ENCODE measurements around the gene RNF212B.

Gene RNF212B

GRCh38 chr14:23294734-23295561 is 57.2 kb downstream of the RNF212B start:
- H3K4me3 ChIP-seq (ENCODE audit: low read depth, low read length): no peak overlapping the region

DNA sequence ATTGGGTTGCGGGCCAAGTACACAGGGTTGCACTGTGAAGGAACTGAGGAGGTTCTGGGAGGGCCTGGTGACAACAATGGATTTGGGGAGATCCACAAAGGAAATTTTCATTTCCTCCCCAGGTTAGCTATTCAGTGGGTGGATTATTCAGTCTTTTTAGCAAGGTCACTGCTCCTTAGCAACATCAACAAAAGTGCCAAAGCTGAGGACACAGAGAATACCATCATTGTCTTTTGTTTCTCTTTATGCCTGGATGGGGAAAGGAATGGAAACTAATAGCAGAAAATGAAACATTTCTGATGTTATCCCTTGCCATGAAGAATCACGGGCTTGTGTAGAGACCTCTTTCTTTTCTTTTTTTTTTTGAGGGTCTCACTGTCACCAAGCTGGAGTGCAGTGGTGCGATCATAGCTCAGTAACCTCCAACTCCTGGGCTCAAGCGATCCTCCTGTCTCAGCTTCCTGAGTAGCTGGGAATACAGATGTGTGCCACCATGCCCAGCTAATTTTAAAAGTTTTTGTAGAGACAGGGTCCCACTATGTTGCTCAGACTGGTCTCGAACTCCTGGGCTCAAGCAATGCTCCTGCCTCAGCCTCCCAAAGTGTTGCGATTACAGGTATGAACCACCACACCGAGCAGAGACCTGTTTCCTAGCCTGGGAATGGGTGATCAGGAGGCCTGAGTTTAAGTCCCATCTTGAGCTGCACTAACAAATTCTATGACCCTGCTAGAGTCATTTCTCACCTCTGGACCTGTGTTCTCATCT is 58.5 kb downstream of the RNF212B start:
- no peak overlapping the region for H3K4me3 ChIP-seq (ENCODE audit: low read depth, low read length)

GRCh38 chr14:23297096-23297495 is 59.4 kb downstream of the RNF212B start:
- H3K4me3 ChIP-seq (ENCODE audit: low read depth, low read length): no peak overlapping the region

DNA sequence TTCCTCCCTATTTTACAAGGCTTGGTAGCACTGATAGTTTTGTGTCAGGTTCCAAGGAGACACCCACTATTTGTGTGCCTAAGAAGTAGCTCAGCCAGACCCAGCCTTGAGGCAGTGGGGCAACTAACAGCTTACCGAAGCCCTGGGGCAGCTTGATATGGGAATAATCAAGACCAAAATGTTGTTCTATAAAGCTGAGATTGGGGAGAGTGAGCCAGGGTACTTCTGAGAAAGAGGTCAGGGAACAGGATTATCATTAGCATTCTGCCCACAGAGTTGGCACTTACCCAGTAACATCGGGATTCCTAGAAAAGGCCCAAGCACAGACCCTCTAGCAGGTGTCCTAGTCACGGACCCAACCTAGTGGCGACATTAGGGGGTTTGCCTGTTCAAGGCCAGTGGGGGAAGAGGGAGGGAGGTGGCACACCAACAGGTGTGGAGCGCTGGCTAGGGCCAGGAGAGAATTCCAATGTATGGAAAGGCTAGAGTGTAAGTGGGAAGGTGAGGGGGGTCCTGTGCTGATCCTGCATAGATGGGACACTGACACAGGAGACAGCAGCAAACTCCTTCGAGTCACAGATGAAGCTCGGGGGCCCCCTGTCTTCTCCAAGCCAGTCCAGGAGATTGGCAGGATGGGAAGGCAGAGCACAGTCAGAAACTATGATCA is 60.0 kb downstream of the RNF212B start:
- no peak overlapping the region for H3K4me3 ChIP-seq (ENCODE audit: low read depth, low read length)

GRCh38 chr14:23299211-23299957 is 61.6 kb downstream of the RNF212B start:
- no peak overlapping the region for H3K4me3 ChIP-seq (ENCODE audit: low read depth, low read length)

DNA sequence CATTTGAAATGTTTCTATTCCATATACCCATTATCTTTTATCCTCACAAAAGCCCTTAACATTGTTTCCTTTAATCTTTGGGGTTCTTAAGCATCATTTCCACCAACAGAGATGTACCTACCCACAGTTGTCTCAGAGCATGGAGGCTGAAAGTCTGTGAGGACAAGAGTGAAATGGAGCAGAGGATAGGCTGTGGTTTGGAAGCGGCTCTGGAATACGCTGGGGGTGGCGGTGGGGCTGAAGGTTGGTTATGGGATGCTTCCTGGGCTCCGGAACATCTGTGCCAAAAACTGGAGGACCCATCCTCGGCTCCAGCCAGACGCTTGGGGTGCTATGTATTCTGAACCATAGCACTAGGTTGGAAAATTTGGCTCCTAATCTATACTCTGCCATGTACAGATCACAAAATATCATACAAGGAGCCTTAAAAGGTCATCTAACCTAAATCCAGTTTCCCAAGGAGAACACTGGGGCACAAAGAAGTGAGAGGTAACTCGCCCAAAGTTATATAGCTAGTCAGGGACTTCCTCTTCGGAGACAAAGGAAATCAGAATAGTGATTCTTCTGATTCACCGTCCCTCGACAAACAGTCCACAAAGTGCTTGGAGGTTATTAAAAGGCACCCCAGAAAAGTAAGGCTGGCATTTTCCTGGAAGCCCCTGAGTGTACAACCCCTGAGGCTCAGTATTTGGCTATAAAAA is 62.4 kb downstream of the RNF212B start:
- H3K4me3 ChIP-seq (ENCODE audit: low read depth, low read length): peak overlapping the region; percentile 55

DNA sequence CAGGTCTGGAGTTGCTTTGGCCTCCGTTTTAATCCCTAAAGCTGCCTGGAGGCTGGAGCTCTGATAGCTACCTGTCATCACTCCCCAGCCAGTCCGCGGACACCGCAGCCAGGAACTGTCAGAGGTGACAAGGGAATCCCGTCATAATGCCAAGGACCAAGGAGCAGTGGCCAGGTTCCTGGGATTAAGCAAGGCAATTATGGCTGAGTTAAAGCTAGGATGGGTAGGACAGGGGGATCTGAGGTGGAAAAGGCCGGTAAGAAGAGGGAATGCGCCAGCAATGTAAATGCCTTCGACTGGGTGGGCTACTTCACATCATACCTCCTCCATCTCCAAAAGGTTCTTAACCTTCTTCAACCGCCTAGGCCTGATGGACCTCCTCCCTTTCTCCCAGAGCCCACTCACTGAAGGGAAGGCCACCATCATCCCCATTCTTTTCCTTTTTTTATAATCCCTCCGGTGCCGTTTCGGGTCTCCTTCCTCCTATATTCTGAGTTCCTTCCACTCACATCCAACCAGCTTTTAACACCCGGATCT is 63.0 kb downstream of the RNF212B start:
- H3K4me3 ChIP-seq (ENCODE audit: low read depth, low read length): peak overlapping the region; percentile 55

- H3K4me3 ChIP-seq (ENCODE audit: low read depth, low read length): peak overlapping the region; percentile 74
Observed at GRCh38 chr14:23301288-23301968, 63.7 kb downstream of the RNF212B start.

- peak overlapping the region; percentile 60 for H3K4me3 ChIP-seq (ENCODE audit: low read depth, low read length)
Observed at GRCh38 chr14:23301969-23302289, 64.2 kb downstream of the RNF212B start.

DNA sequence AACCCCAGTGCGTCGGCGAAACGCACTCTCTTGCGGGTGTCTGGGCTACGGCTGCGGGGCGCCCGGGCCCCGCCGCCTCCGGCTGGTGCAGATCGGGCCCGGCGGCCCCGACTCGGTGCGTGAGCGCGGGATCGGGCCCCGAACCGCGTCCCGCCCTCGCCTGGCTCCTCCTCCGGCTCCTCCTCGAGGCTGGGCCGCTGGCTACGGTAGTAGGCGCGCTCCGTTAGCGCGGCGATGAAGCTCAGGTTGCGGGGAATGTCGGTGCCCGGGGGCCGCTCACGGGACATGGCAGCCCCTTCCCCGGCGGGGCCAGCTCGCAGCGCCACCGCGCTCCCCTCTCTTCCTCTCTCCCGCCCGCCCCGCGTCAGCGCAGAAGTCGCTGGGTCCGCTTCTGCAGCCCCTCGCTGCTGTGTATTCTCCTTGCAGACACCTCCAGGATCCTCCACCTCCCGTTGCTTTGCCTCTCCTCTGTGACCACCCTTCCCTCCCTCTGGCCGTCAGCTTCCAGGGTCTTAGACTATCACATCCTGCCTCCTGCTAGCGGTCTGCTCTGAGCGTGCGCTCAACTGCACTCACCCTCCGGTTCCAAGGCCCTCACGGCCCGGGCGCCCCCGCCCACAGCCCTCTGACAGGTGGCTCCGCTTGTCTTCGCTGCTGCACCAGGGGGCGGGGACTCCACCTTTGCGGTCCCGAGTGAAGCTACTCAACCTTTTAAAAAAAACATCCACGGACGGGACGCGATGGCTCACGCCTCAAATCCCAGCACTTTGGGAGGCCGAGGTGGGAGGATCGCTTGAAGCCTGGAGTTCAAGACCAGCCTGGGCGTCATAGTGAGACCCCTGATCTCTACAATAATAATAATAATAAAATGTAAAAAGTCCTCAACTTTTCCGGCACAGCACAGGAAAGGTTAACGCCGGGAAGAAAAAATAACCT is 64.8 kb downstream of the RNF212B start, which contains the start of gene PPP1R3E:
Gene PPP1R3E, minus strand, starts transcription at position 570 of the 936 bp plus-strand sequence. Its CDS starts 283 bp downstream, at position 287.
- peak within 1 kb of the TSS; percentile 60 for H3K4me3 ChIP-seq (ENCODE audit: low read depth, low read length)

DNA sequence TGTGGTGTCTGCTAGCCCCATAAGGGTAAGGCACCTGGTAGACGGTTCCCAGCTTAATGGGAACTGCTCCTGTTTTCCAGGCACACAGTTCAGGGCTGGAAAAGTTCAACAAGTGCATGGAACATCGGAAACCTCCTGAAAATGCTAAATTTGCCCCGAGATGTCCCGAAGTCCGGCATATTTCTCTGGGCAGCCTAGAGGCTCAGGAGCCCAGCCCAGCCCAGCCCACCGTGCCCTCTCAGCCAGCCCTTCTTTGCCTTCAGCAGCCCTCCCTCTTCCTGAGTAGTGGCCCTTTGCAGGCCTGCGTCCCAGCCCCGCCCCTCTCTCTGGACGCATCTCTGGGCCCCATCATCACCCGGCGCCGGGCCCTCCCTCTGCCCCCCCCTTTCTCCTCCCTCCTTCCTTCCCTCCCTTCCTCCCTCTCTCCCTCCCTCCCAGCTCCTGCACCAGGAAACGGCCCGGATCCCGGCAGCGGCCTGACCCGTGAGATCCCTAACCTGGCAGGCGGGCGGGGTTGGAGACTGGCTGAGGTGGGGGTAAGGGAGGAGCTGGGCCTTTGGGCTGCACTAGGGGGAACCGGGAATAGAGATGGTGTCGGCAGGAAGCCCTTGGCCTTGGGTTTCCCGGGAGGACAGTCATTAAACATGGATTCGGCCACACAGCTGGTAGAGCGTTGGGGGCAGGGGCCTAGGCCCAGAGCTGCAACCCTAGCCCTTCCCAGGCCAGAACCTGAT is 68.8 kb downstream of the RNF212B start, which contains the start of gene BCL2L2:
Gene BCL2L2, plus strand, starts transcription at position 422 of the 734 bp plus-strand sequence. CDS start 935 bp downstream, outside the sequence.
- peak within 1 kb of the TSS; percentile 73 for H3K4me3 ChIP-seq (ENCODE audit: low read depth, low read length)

GRCh38 chr14:23307146-23307530 is 69.4 kb downstream of the RNF212B start:
- H3K4me3 ChIP-seq (ENCODE audit: low read depth, low read length): peak overlapping the region; percentile 73

DNA sequence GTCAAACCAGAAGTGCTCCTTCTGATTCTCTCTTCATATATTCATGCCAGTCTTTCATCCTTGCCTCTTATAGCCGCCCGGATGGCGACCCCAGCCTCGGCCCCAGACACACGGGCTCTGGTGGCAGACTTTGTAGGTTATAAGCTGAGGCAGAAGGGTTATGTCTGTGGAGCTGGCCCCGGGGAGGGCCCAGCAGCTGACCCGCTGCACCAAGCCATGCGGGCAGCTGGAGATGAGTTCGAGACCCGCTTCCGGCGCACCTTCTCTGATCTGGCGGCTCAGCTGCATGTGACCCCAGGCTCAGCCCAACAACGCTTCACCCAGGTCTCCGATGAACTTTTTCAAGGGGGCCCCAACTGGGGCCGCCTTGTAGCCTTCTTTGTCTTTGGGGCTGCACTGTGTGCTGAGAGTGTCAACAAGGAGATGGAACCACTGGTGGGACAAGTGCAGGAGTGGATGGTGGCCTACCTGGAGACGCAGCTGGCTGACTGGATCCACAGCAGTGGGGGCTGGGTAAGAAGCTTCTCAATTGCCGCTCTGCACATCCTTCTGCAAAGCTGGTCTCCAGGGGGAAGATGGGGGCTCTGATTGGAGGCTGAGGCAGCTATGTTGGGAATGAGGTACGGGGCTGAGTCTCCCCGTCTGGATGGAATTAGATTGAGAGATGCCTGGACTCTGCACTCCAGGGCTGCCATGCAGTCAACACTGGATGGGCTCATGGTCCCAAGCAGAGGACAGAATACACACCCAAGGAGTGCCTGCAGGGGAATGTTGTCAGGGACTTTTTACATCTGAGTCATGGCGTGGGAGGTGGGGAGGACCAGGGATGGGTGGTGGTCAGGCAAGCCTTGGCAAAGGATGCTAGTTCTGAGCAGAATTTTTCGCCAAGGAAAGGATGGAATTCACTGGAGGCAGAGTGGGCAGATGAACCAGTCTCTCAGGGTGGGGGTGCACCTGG is 70.2 kb downstream of the RNF212B start:
- H3K4me3 ChIP-seq (ENCODE audit: low read depth, low read length): peak overlapping the region; percentile 73

DNA sequence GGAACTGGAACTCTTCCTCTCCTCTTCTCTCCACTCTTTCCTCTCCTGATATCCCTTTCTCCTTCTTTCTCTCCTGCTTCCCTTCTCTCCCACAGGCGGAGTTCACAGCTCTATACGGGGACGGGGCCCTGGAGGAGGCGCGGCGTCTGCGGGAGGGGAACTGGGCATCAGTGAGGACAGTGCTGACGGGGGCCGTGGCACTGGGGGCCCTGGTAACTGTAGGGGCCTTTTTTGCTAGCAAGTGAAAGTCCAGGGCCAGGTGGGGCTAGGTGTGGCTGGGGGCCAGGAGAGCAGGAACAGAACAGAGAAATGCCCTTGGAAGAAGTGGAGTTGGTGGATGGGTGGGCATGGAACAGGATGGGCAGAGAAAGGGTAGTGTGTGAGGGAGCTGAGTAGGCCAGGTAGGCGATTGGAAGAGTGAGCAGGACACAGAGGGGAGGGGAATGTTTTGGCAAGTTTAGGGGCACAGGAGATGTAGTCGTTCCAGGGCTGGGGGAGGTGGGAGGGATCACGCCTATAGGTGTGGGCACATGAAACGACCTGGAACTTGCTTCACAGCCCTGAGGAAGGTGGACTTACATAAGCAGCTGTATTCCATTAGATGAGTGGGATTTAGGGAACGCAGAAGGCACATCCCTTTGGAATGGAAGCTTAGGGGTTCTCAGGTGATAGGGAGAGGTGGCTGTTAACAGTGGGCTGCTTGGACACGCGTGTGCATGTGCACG is 71.1 kb downstream of the RNF212B start:
- H3K4me3 ChIP-seq (ENCODE audit: low read depth, low read length): no peak overlapping the region

DNA sequence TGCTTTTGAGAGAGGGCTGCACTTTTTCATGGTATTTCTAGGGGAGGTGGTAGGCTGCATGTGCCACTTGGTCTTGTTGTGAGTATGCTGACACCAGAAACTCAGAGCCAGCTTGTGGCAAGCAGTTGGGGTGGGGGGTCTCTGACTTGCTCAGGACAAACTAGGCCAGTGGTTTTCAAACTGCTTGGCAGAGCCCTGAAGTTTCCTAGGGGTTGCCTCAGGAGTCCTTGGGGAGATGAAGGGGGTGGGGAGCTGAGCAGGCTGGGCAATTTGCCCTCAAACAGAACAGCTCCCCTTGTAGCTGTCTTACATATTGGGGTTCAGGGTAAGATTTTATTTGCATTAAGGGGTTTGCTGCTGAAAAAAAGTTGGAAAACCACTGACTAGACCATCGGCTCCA is 72.8 kb downstream of the RNF212B start:
- H3K4me3 ChIP-seq (ENCODE audit: low read depth, low read length): no peak overlapping the region

- H3K4me3 ChIP-seq (ENCODE audit: low read depth, low read length): no peak overlapping the region
Observed at GRCh38 chr14:23316300-23316699, 78.6 kb downstream of the RNF212B start.

Data from iPS-11a (cell line).